Breast epithelium (tissue), 3 donors: ENCODE data around the gene RUNX3.

Experiments used
- CTCF ChIP-seq, 3 donors: fragments of 450-650 bp; IDR thresholded peaks; one replicate each; pipeline ENCODE4 v1.5.1; 2016 to 2017; ENCODE audit warnings: antibody characterized with exemption in 3 of 3, mild to moderate bottlenecking in 3 of 3, moderate library complexity in 3 of 3
- POLR2A ChIP-seq: fragments of 450-650 bp; IDR thresholded peaks from one replicate; pipeline ENCODE4 v1.6.1; 2016; ENCODE audit warnings: antibody characterized with exemption, mild to moderate bottlenecking, moderate library complexity

- TF ChIP-seq CTCF (IDR thresholded peaks at IDR 0.05) (no peak), POLR2A (no peak)
These were observed 21.8 kb upstream of the RUNX3 start for GRCh38 chr1:24951810-24952412.
